Fibroblast of mammary gland (primary cell): Measurements from ENCODE around the gene CTNNBIP1.
A peak's percentile ranks its signal among the peaks of the same experiment; 100 is the strongest.

ENCODE experiments used
- DNase-seq: peaks from one replicate; pipeline ENCODE4 v3.0.0-alpha.2; 2010; ENCODE audit warnings: low read depth
- H3K4me3 ChIP-seq: 2 replicates; pipeline ENCODE4 v1.5.1; 2011; ENCODE audit warnings: low read depth, mild to moderate bottlenecking, low read length, moderate library complexity; ENCODE audit not compliant: control insufficient read depth
- TF ChIP-seq, protein P1 (sequence below): conservative IDR thresholded peaks from 2 replicates; pipeline ENCODE4 v1.5.1; 2011; ENCODE audit warnings: low read depth, low read length, inconsistent platforms; ENCODE audit not compliant: control insufficient read depth, insufficient read depth

The CTNNBIP1 gene

DNA sequence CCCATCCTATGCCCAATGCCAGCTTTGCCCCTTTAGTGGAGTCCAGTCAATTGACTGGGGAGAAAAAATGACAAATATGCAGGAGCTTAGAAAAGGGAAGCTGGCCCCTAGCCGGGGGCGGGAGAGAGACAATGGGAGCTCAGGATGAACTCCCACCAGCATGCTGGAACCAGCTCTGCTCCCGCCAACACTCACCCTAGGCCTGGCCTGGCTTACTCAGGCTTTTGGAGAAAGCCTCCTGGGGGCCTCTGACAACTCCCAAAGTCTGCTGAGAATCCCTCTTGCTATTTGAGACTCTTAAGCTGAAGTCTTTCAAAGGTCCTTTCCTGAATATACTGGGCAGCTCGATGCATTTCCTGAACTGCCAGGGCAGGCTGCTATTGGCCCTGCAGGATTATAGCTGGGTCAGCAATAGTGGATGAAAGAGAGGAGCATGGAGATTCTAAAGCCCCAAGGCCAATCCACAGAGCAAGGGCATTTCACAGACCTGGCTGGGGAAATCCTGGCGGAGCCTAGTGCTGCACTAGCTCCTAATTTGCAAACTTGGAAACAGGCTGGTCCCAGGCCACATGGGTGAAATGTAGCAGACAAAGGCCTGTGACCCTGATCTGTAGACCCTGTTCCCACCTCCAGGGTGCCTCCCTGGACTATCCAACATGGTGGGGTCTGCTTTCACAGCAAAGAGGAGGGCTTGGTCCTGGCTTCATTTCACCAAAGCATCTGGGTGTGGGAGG, 50.6 kb downstream of the CTNNBIP1 start:
- TF ChIP-seq, protein P1, sequence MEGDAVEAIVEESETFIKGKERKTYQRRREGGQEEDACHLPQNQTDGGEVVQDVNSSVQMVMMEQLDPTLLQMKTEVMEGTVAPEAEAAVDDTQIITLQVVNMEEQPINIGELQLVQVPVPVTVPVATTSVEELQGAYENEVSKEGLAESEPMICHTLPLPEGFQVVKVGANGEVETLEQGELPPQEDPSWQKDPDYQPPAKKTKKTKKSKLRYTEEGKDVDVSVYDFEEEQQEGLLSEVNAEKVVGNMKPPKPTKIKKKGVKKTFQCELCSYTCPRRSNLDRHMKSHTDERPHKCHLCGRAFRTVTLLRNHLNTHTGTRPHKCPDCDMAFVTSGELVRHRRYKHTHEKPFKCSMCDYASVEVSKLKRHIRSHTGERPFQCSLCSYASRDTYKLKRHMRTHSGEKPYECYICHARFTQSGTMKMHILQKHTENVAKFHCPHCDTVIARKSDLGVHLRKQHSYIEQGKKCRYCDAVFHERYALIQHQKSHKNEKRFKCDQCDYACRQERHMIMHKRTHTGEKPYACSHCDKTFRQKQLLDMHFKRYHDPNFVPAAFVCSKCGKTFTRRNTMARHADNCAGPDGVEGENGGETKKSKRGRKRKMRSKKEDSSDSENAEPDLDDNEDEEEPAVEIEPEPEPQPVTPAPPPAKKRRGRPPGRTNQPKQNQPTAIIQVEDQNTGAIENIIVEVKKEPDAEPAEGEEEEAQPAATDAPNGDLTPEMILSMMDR, result no peak
- DNase-seq, result no peak
- H3K4me3 ChIP-seq, result no peak overlapping the region

DNA sequence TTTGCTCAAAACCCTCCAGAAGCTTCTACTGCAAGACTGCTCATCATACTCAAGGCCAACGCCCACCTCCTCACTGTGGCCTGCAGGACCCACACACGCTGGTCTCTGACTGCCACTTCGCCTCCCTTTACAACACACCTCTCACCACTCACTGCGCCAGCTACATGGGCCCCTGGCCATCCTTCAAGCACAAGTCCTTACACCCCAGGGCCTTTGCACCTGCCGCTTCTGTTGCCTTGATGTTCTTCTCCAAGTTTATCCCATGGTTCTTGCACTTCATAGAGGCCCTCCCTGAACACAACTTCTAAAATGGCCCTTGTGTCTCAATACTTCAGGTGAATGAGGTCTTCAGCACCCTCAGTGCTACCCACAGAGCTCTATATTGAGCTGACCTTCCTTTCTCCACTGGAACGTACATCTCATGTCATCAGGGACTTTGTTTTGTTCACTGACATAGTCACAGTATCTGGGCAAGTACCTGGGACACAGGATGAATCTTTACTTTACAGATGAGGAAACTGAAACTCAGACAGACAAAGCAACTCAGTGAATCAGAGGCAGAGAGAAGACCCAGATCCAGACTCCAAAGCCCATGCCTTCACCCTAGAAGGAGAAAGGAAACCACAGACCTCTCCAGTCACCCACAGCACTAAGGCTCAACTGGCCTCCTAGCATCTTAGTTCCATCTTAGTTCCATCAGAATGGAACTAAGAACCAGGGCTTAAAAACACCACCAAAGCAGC, 51.6 kb downstream of the CTNNBIP1 start:
- no peak overlapping the region for H3K4me3 ChIP-seq
- DNase-seq, result no peak
- TF ChIP-seq, protein P1, result no peak

DNA sequence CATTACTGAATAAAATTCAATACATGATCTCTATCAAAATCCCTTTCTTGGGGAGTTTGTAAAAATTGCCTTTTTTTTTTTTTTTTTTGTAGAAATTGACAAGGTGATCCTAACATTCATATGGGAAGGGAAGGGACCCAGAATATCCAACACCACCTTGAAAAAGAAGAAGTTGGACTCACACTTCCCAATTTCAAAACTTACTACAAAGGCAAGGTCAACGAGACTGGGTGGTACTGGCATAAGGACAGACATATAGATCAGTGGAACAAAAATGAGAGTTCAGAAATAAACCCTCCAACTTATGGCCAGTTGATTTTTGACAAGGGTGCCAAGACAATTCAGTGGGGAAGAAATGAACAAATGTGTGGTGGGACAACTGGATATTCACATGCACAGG, 54.9 kb downstream of the CTNNBIP1 start:
- TF ChIP-seq, protein P1, result no peak
- DNase-seq, result no peak
- no peak overlapping the region for H3K4me3 ChIP-seq

DNA sequence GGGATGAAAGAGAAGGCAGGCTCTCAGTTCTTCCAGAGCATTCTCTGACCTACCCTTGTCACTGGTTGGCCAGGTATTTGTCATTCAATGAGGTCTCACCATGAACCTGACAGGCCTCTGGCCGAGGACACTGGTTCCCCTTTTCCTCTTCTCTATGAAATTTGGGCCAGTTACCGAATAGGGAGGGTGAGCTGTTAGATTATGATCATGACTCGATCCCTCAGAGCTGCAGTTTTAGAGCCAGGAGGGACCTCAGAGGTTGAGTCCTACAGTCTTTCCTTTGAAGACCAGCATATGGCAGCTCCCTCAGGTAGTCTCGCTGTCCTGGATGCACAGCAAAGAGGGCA, 56.8 kb downstream of the CTNNBIP1 start:
- TF ChIP-seq, protein P1, result no peak
- DNase-seq, result no peak

DNA sequence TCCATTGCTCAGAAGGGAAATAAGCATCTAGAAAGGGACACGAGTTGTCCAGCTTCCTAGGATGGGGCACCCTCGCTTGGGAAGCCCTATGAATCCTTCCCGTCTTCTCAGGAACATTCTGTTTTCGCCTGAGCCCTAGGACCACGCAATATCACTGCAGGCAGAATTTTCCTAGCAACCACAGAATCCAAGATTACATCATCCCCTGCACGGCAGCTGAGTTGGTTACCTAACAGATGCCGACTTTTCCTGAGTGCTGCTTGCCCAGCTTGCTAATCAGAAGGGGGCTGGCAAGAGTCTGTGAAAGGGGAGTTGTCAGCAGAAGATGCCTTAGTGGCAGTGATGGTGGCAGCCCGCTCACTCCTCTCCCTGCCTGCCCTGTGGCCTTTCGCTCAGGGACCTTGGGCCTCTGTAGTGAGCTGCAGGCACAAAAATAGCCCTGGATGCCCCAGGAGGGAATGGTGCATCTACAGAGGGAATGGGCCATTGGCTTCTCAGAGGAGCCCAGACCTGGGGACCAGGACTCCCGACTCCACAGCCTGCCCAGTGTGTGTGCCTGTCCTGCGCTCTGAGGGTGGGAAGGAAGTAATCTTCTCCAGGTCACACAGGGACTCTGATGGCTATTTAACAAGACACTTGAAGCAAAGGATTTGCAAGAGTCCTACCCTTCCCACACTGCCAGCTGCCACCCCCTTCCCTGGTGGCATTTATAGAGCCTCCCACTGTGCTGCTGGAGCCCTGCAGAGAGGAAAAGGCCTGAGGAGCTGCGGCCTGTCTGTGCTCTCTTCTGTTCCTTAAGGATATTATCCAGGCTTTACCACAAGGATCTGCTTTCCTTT, 57.4 kb downstream of the CTNNBIP1 start:
- no peak overlapping the region for H3K4me3 ChIP-seq

More for the DNA sequence above, 56.8 kb downstream of the CTNNBIP1 start:
- no peak overlapping the region for H3K4me3 ChIP-seq

DNA sequence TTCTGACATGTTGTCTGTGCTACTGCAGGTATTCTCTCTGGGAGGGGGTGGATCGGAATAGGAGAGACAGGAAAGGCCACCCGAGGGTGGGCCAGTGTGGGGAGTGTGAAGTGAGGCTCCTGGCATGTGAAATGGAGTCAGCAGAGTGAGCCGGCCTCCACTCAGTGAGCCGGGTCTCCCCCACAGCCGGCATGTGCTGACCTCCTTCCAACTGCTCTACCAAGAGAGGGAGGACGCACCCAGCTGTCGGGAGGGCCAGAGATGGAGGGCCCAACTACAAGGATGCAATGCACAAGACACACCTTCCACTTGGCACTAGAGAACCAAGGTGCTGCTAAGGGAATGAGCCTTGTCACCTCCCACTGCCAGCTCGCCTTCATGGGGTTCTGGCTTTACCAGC, 58.1 kb downstream of the CTNNBIP1 start:
- TF ChIP-seq, protein P1, result no peak
- DNase-seq, result no peak

More for the DNA sequence above, 57.4 kb downstream of the CTNNBIP1 start:
- TF ChIP-seq, protein P1, result no peak
- peak; percentile 82 for DNase-seq

More for the DNA sequence above, 58.1 kb downstream of the CTNNBIP1 start:
- H3K4me3 ChIP-seq, result no peak overlapping the region
